NCI-H345 (cell line): ENCODE results near the gene MME.
"Not testable (repeated sequence)": the region's sequence is repeated elsewhere in the genome, so short reads cannot be mapped to it uniquely, and the experiment has no call there.

Source experiments
- DNase-seq: peaks from one replicate; lab custom pipeline; 2025; lab: John Stamatoyannopoulos, UW

Gene MME

GRCh38 chr3:155193868-155194267 is 113.7 kb downstream of the MME start:
- DNase-seq, result no peak

GRCh38 chr3:155194973-155195957 is 115.1 kb downstream of the MME start:
- no peak for DNase-seq

GRCh38 chr3:155196131-155197021 is 116.3 kb downstream of the MME start:
- no peak for DNase-seq

GRCh38 chr3:155197786-155198185 is 117.7 kb downstream of the MME start:
- DNase-seq, result no peak

GRCh38 chr3:155202626-155203025 is 122.5 kb downstream of the MME start:
- DNase-seq, result no peak

GRCh38 chr3:155204851-155205250 is 124.7 kb downstream of the MME start:
- DNase-seq, result no peak

GRCh38 chr3:155208183-155208800 is 128.2 kb downstream of the MME start:
- no peak for DNase-seq

GRCh38 chr3:155210736-155211135 is 130.6 kb downstream of the MME start:
- DNase-seq, result no peak

- DNase-seq, result no peak
Observed at GRCh38 chr3:155211266-155211665, 131.1 kb downstream of the MME start.

- DNase-seq, result no peak
Observed at GRCh38 chr3:155211940-155212339, 131.8 kb downstream of the MME start.

GRCh38 chr3:155216007-155216406 is 135.9 kb downstream of the MME start:
- DNase-seq, result not testable (repeated sequence)

- DNase-seq, result no peak
Observed at GRCh38 chr3:155217591-155217990, 137.5 kb downstream of the MME start.

GRCh38 chr3:155218462-155218861 is 138.3 kb downstream of the MME start:
- no peak for DNase-seq

- no peak for DNase-seq
Observed at GRCh38 chr3:155219106-155219505, 139.0 kb downstream of the MME start.

GRCh38 chr3:155225417-155225816 is 145.3 kb downstream of the MME start:
- no peak for DNase-seq

- no peak for DNase-seq
Observed at GRCh38 chr3:155227141-155227540, 147.0 kb downstream of the MME start.

GRCh38 chr3:155228676-155229075 is 148.6 kb downstream of the MME start:
- no peak for DNase-seq

- no peak for DNase-seq
Observed at GRCh38 chr3:155229086-155229485, 149.0 kb downstream of the MME start.

- DNase-seq, result no peak
Observed at GRCh38 chr3:155230382-155230781, 150.3 kb downstream of the MME start.

- no peak for DNase-seq
Observed at GRCh38 chr3:155231792-155232191, 151.7 kb downstream of the MME start.

GRCh38 chr3:155232605-155233004 is 152.5 kb downstream of the MME start:
- no peak for DNase-seq

- DNase-seq, result no peak
Observed at GRCh38 chr3:155233213-155233612, 153.1 kb downstream of the MME start.
